ENCODE results near the gene PYGB.

GRCh38 chr20:25221592-25222460, 26.1 kb upstream of the PYGB start:
- TF ChIP-seq CTCF (conservative IDR thresholded peaks at IDR 0.05; ENCODE audit: low read depth, low read length): no peak
- TF ChIP-seq EZH2 (IDR thresholded peaks at IDR 0.05; ENCODE audit: low read length, unreplicated experiment): no peak
- TF ChIP-seq EZH2phosphoT487 (IDR thresholded peaks at IDR 0.05; ENCODE audit: borderline replicate concordance, low read length): no peak

Data from PC-3 (cell line).